ENCODE data around the gene NKX2-3.

GRCh38 chr10:99530108-99531025, 2.4 kb upstream of the NKX2-3 start:
- TF ChIP-seq POLR2AphosphoS5 (IDR thresholded peaks at IDR 0.05), result no peak
- TF ChIP-seq CTCF (IDR thresholded peaks at IDR 0.05), result no peak
- no peak for TF ChIP-seq POLR2A (IDR thresholded peaks at IDR 0.05)

Measured in prostate gland (tissue), 2 donors.